Subcutaneous adipose tissue (tissue), 4 donors: Measurements from ENCODE around the gene USP8. TPM values are rescaled to one million over a fixed set of nuclear protein-coding genes. Genes with fewer than 3 reads are reported as not detected.

ENCODE experiments used
- total RNA-seq, 4 donors: library from RNA; depleted of rRNA; stranded (reverse); fragments of >200 nt; gene quantifications; one replicate each; pipeline ENCODE4 v1.1.0, GENCODE V29; 2016
- TF ChIP-seq, protein P1 (sequence below): fragments of 450-650 bp; IDR thresholded peaks from one replicate; pipeline ENCODE4 v1.5.1; 2016; ENCODE audit warnings: low read depth, mild to moderate bottlenecking, control low read depth, antibody characterized with exemption, moderate library complexity

Gene USP8
- total RNA-seq, 4 donors from 2014 or later, result 45.2 to 65.2 (median 50.9) TPM

DNA sequence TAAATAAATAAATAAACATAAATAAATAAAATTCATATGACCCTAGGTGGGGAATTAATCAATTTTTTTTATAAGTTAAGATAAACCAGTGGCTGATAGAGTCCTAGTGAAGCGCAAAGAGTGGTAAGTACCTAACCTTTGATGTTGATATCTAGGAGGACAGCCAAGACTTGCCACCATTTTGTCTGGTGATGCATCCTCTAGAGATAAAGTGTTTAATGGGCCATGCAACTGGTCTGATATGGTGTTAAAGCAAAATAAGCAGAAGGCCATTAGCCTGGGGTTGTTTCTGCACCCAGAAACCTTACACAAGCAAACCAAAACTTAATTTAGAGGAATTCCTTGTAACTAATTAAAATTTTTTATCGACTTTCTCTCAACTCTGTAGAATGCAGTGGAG lies 9.6 kb upstream of the USP8 start:
- TF ChIP-seq, protein P1, sequence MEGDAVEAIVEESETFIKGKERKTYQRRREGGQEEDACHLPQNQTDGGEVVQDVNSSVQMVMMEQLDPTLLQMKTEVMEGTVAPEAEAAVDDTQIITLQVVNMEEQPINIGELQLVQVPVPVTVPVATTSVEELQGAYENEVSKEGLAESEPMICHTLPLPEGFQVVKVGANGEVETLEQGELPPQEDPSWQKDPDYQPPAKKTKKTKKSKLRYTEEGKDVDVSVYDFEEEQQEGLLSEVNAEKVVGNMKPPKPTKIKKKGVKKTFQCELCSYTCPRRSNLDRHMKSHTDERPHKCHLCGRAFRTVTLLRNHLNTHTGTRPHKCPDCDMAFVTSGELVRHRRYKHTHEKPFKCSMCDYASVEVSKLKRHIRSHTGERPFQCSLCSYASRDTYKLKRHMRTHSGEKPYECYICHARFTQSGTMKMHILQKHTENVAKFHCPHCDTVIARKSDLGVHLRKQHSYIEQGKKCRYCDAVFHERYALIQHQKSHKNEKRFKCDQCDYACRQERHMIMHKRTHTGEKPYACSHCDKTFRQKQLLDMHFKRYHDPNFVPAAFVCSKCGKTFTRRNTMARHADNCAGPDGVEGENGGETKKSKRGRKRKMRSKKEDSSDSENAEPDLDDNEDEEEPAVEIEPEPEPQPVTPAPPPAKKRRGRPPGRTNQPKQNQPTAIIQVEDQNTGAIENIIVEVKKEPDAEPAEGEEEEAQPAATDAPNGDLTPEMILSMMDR, result no peak

DNA sequence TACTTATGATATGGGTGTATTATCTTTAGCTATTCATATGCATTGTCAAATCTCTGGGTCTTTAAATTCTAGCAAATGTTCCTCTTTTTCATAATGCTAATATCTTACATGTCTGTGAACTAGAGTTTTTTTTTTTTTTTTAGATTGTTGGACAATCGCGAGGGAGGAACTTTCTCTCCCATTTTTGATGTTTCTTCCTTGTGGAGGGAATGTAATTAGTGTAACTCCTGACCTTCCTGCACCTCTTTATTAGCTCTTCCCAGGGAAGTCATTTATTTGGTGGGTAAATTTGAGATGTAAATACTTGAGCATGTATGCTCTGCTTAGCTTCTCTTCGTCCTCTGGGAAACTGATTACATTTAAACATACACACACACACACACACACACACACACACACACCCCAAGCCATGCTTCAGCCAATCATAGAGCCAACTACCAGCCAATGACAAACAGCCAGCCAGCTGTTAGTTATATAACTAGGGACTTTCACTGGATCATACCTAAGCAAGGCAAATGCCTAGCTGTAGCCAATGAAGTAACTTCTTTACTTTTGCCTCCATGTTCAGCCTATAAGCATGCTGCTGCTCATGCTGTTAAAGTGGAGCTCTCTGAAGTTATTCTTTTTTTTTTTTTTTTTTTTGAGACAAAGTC lies 8.3 kb upstream of the USP8 start:
- TF ChIP-seq, protein P1, result no peak

DNA sequence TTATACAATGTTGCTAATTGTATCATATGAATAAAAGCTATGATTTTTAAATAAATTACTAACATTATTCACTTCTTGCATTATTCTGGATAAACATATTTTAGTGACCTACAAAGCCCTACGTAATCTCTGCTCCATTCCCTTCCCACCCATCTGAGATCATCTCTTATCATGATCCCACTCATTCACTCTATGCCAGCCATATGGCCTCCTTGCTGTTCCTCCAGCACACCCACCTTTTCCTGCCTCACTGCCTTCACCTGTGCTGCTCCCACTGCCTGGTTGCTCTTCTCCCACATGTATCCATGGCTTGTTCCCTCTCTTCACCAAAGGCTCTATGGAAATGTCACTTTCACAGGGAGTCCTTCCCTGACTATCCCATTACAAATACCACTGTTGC lies 7.3 kb upstream of the USP8 start:
- TF ChIP-seq, protein P1, result no peak

DNA sequence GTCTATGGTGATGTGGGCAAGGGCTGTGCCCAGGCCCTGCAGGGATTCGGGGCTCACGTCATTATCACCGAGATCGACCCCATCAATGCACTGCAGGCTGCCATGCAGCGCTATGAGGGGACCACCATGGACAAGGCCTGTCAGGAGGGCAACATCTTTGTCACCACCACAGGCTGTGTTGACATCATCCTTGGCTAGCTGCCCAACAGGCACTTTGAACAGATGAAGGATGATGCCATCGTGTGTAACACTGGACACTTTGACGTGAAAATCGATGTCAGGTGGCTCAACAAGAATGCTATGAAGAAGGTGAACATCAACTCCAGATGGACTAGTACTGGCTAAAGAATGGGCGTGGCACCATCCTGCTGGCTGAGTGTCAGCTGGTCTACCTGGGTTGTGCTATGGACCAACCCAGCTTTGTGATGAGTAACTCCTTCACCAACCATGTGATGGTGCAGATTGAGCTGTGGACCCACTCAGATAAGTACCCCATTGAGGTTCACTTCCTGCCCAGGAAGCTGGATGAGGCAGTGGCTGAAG lies 6.1 kb upstream of the USP8 start:
- TF ChIP-seq, protein P1, result no peak

DNA sequence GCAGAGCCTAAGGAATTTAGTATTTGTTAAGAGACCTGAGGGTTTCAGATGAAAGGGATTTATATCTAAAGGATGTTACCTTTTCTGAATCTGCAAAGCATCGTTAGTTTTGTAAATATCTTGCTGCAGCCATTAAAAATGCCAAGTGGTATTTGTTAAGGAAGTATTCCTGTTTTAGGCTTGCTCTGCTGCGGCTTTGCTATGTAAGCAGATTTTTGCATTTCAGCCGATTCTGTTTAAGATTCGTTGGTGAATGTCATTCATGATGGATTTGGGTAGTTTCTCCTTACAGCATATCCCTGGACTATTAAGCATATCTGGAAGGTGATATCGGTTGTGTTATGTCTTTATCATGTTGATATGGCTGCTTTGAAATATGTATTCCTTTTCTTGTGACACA lies 1.0 kb downstream of the USP8 start:
- TF ChIP-seq, protein P1, result no peak

DNA sequence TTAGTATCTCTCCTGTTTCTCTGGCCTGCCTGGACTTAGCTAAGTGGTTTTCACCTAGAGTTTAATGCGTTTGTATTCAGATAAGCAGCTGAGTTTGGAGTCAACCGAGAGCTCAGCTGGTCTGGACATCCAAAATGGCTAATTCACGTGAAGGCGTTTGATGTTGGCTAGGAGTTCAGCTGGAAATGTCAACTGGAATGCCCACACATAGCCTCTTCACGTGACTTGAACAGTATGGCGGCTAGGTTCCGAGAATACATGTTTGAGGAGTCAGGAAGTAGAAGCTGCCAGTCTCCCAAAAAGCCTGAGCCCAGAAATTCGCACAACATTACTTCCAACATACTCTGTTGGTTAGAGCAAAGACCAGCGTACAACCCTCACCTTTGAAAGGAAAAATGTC lies 2.2 kb downstream of the USP8 start:
- TF ChIP-seq, protein P1, result no peak

DNA sequence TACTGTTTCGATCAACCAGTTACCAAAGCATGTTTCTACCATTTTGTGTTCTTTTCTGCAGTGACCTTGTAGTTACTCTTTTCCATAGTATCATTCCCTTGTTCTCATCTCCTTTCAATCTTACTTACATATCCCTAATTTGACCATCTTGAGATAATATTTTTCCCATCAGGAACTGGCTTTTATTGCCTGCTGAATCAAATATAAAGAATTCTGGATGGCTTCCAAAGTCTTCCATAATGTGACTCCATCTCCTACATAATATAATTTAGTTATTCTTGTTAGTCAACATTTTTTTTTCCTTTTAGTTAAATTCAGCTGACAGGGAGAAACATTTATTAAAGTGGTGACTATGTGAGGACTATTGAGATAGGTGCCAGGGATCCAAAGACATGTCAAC lies 7.0 kb downstream of the USP8 start:
- TF ChIP-seq, protein P1, result no peak
